ENCODE data around the gene GALNTL6. TPM values are rescaled to one million over a fixed set of nuclear protein-coding genes. Genes with fewer than 3 reads are reported as not detected.

Gene GALNTL6
- total and polyA plus RNA-seq, 9 of the 15 experiments (the other 6 are each of a cell fraction or from before 2014, with no cell fraction given): 0.18 to 0.50 (median 0.29) TPM

GRCh38 chr4:172777729-172778431 is 964.7 kb downstream of the GALNTL6 start (continued):
- TF ChIP-seq, protein P1, sequence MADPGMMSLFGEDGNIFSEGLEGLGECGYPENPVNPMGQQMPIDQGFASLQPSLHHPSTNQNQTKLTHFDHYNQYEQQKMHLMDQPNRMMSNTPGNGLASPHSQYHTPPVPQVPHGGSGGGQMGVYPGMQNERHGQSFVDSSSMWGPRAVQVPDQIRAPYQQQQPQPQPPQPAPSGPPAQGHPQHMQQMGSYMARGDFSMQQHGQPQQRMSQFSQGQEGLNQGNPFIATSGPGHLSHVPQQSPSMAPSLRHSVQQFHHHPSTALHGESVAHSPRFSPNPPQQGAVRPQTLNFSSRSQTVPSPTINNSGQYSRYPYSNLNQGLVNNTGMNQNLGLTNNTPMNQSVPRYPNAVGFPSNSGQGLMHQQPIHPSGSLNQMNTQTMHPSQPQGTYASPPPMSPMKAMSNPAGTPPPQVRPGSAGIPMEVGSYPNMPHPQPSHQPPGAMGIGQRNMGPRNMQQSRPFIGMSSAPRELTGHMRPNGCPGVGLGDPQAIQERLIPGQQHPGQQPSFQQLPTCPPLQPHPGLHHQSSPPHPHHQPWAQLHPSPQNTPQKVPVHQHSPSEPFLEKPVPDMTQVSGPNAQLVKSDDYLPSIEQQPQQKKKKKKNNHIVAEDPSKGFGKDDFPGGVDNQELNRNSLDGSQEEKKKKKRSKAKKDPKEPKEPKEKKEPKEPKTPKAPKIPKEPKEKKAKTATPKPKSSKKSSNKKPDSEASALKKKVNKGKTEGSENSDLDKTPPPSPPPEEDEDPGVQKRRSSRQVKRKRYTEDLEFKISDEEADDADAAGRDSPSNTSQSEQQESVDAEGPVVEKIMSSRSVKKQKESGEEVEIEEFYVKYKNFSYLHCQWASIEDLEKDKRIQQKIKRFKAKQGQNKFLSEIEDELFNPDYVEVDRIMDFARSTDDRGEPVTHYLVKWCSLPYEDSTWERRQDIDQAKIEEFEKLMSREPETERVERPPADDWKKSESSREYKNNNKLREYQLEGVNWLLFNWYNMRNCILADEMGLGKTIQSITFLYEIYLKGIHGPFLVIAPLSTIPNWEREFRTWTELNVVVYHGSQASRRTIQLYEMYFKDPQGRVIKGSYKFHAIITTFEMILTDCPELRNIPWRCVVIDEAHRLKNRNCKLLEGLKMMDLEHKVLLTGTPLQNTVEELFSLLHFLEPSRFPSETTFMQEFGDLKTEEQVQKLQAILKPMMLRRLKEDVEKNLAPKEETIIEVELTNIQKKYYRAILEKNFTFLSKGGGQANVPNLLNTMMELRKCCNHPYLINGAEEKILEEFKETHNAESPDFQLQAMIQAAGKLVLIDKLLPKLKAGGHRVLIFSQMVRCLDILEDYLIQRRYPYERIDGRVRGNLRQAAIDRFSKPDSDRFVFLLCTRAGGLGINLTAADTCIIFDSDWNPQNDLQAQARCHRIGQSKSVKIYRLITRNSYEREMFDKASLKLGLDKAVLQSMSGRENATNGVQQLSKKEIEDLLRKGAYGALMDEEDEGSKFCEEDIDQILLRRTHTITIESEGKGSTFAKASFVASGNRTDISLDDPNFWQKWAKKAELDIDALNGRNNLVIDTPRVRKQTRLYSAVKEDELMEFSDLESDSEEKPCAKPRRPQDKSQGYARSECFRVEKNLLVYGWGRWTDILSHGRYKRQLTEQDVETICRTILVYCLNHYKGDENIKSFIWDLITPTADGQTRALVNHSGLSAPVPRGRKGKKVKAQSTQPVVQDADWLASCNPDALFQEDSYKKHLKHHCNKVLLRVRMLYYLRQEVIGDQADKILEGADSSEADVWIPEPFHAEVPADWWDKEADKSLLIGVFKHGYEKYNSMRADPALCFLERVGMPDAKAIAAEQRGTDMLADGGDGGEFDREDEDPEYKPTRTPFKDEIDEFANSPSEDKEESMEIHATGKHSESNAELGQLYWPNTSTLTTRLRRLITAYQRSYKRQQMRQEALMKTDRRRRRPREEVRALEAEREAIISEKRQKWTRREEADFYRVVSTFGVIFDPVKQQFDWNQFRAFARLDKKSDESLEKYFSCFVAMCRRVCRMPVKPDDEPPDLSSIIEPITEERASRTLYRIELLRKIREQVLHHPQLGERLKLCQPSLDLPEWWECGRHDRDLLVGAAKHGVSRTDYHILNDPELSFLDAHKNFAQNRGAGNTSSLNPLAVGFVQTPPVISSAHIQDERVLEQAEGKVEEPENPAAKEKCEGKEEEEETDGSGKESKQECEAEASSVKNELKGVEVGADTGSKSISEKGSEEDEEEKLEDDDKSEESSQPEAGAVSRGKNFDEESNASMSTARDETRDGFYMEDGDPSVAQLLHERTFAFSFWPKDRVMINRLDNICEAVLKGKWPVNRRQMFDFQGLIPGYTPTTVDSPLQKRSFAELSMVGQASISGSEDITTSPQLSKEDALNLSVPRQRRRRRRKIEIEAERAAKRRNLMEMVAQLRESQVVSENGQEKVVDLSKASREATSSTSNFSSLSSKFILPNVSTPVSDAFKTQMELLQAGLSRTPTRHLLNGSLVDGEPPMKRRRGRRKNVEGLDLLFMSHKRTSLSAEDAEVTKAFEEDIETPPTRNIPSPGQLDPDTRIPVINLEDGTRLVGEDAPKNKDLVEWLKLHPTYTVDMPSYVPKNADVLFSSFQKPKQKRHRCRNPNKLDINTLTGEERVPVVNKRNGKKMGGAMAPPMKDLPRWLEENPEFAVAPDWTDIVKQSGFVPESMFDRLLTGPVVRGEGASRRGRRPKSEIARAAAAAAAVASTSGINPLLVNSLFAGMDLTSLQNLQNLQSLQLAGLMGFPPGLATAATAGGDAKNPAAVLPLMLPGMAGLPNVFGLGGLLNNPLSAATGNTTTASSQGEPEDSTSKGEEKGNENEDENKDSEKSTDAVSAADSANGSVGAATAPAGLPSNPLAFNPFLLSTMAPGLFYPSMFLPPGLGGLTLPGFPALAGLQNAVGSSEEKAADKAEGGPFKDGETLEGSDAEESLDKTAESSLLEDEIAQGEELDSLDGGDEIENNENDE (IDR thresholded peaks at IDR 0.05; ENCODE audit: low read depth, low read length): no peak
- no peak for TF ChIP-seq HNRNPUL1 (IDR thresholded peaks at IDR 0.05; ENCODE audit: low read length)
- no peak for TF ChIP-seq WHSC1 (IDR thresholded peaks at IDR 0.05; ENCODE audit: low read length)
- no peak for TF ChIP-seq SETDB1 (IDR thresholded peaks at IDR 0.05; ENCODE audit: low read length)
- no peak for TF ChIP-seq XRCC3 (IDR thresholded peaks at IDR 0.05)
- TF ChIP-seq ZNF408 (CRISPR knock-in tag; IDR thresholded peaks at IDR 0.05; ENCODE audit: low read depth): no peak

Measured in K562 (cell line).